ENCODE results near the gene CPSF4L. TPM values are rescaled to one million over a fixed set of nuclear protein-coding genes. Genes with fewer than 3 reads are reported as not detected.

Gene CPSF4L
- total and polyA plus RNA-seq, 2 of the 13 experiments (the other 11 are each of a cell fraction or from before 2014, with no cell fraction given): 0.73 to 1.6 TPM

GRCh38 chr17:73231841-73232586 lies 29.7 kb downstream of the CPSF4L start (continued):
- TF ChIP-seq SRY (CRISPR knock-in tag; IDR thresholded peaks at IDR 0.05) (peak; percentile 63; the same call in 1 of the 2 replicates), KMT2A (CRISPR knock-in tag; IDR thresholded peaks at IDR 0.05) (peak; percentile 90), ZNF644 (CRISPR knock-in tag; IDR thresholded peaks at IDR 0.05; ENCODE audit: low read depth) (peak; percentile 7; the same call in 1 of the 2 replicates), RAD51 (IDR thresholded peaks at IDR 0.05; ENCODE audit: borderline replicate concordance) (no peak), BRCA1 (CRISPR knock-in tag; IDR thresholded peaks at IDR 0.05) (0 out of 2 replicates have a peak, but pooled peaks have one; percentile 18), MBNL3 (CRISPR knock-in tag; conservative IDR thresholded peaks at IDR 0.05) (no peak), ZBTB42 (CRISPR knock-in tag; IDR thresholded peaks at IDR 0.05) (peak; percentile 58; the same call in 1 of the 2 replicates), ZNF589 (CRISPR knock-in tag; conservative IDR thresholded peaks at IDR 0.05) (peak; percentile 65; the same call in 1 of the 2 replicates), CBX1 (IDR thresholded peaks at IDR 0.05; ENCODE audit: low read depth) (peak; percentile 76), ZNF225 (CRISPR knock-in tag; IDR thresholded peaks at IDR 0.05) (peak; percentile 81), ASH2L (IDR thresholded peaks at IDR 0.05; ENCODE audit: insufficient read length, low read depth, low read length) (peak; percentile 93), HBP1 (CRISPR knock-in tag; IDR thresholded peaks at IDR 0.05; ENCODE audit: low read depth) (peak; percentile 64; the same call in 1 of the 2 replicates), PBX2 (CRISPR knock-in tag; IDR thresholded peaks at IDR 0.05) (no peak), ZNF784 (CRISPR knock-in tag; IDR thresholded peaks at IDR 0.05; ENCODE audit: borderline replicate concordance) (peak; percentile 40), EP300 (IDR thresholded peaks at IDR 0.05; ENCODE audit: low read depth in 2 of 2, low read length in 2 of 2) (no peak; a peak in 1 of 4 replicates), EP300 (CRISPR knock-in tag; IDR thresholded peaks at IDR 0.05; ENCODE audit: borderline replicate concordance) (peak; percentile 26; the same call in 1 of the 2 replicates), PHF8 (CRISPR knock-in tag; IDR thresholded peaks at IDR 0.05) (peak; percentile 86), CTCF (CRISPR knock-in tag; IDR thresholded peaks at IDR 0.05) (peak; percentile 78), ZNF136 (CRISPR knock-in tag; IDR thresholded peaks at IDR 0.05; ENCODE audit: low read depth) (peak; percentile 89), ZNF800 (CRISPR knock-in tag; IDR thresholded peaks at IDR 0.05) (peak; percentile 90), POLR2AphosphoS5 (IDR thresholded peaks at IDR 0.05; ENCODE audit: low read depth, low read length) (peak; percentile 78)

All from HepG2 (cell line).